Kidney (tissue), 2 donors: ENCODE results near the gene HECTD4. TPM values are rescaled to one million over a fixed set of nuclear protein-coding genes. Genes with fewer than 3 reads are reported as not detected.

Experiments
- microRNA-seq: library from miRNA; unstranded; fragments of <30 nt; microRNA quantifications from one replicate; pipeline ENCODE4 v1.2.0, GENCODE V29; 2020
- polyA plus RNA-seq: library from polyadenylated mRNA; stranded (reverse); fragments of 350-450 nt; fragmentation: Illumina TruSeq; extraction: RNeasy Lipid Tissue Mini Kit (QIAGEN cat#74804); gene quantifications from one replicate; pipeline ENCODE4 v1.2.3, GENCODE V29; 2014; ENCODE audit warnings: low read depth, low replicate concordance; ENCODE audit not compliant: insufficient read depth
- total RNA-seq: library from RNA; stranded (reverse); fragmentation: NEBNext Ultra II Directional; extraction: Animal tissue kit (Norgen Biotek cat#: 25700); gene quantifications from one replicate; pipeline ENCODE4 v1.2.1, GENCODE V29; 2021
- donor health status: DM: yes; HTN: yes; CAD: no.

HECTD4 gene
- total and polyA plus RNA-seq, 2 donors from 2014 or later: 15.6 to 53.1 TPM

Small RNAs within 50 kb of the gene (microRNA-seq; reads per million reads assigned to microRNA genes)
- gene MIR6861: not detected

Other genes starting within 250 kb of the HECTD4 start
- gene RPL6, start 27.2 kb upstream of the HECTD4 start, total RNA-seq: 966 TPM
- gene RPL6, start 27.2 kb upstream of the HECTD4 start, polyA plus RNA-seq: 1,525 TPM
- gene PTPN11, start 36.5 kb upstream of the HECTD4 start, total RNA-seq: 105 TPM
- gene PTPN11, start 36.5 kb upstream of the HECTD4 start, polyA plus RNA-seq: 20.0 TPM